Psoas muscle (tissue), 8 donors: ENCODE data around the gene RGS14. TPM values are rescaled to one million over a fixed set of nuclear protein-coding genes. Genes with fewer than 3 reads are reported as not detected.
"Not testable (repeated sequence)": the region's sequence is repeated elsewhere in the genome, so short reads cannot be mapped to it uniquely, and the experiment has no call there.

ENCODE experiments used
- ATAC-seq, 4 donors: fragments of 200-7000 bp; cut with Tn5 transposase; one replicate each; pipeline ENCODE4 v1.9.1; 2020; ENCODE audit warnings: moderate library complexity in 3 of 4, mild to moderate bottlenecking in 2 of 4
- DNase-seq, 2 donors: peaks; one replicate each; pipeline ENCODE4 v3.0.0-alpha.2; 2020
- H3K27ac ChIP-seq: fragments of 200-600 bp; one replicate; pipeline ENCODE4 v1.8.0; 2022
- H3K27me3 ChIP-seq, 3 donors: fragments of 200-600 bp in 1 of 3; one replicate each; pipeline versions ENCODE4 v1.6.1 to v1.8.0; 2013 to 2022; ENCODE audit warnings: low read length in 2 of 3, mild to moderate bottlenecking in 2 of 3, moderate library complexity in 1 of 3; ENCODE audit not compliant: insufficient read depth in 3 of 3
- H3K36me3 ChIP-seq, 2 donors: fragments of 200-600 bp in 1 of 2; one replicate each; pipeline versions ENCODE4 v1.6.1 to v1.8.0; 2013 to 2022; ENCODE audit warnings: low read depth in 1 of 2, mild to moderate bottlenecking in 1 of 2, moderate library complexity in 1 of 2; ENCODE audit not compliant: insufficient read depth in 1 of 2
- H3K4me1 ChIP-seq: fragments of 200-600 bp; one replicate; pipeline ENCODE4 v1.8.0; 2022
- H3K4me3 ChIP-seq: fragments of 200-600 bp; one replicate; pipeline ENCODE4 v1.8.0; 2022; ENCODE audit warnings: mild to moderate bottlenecking
- H3K9me3 ChIP-seq: fragments of 200-600 bp; one replicate; pipeline ENCODE4 v1.8.0; 2022
- WGBS, 3 donors: extraction: QIAGEN DNeasy Blood & Tissue Kit; methylation state at CpG; one replicate each; pipeline versions ENCODE4 v1.1.6 to v1.1.7; 2013; 5-methylcytosine and 5-hydroxymethylcytosine counted together
- intact Hi-C, 2 donors: fragments of 100-400 bp; cut with DNase I; formaldehyde crosslinking; loops; one replicate each; pipeline versions ENCODE4 v1.11.0 to v1.14.2; 2022
- polyA plus RNA-seq, 3 donors: library from polyadenylated mRNA; stranded (reverse); fragments of 200-250 nt; gene quantifications; one replicate each; pipeline ENCODE4 v1.2.3, GENCODE V29; 2013
- total RNA-seq, 4 donors: library from RNA; stranded (reverse); fragmentation: NEBNext Ultra II Directional in 2 of 4; extraction: Animal tissue kit (Norgen Biotek cat#: 25700) in 2 of 4; gene quantifications; one replicate each; pipeline versions ENCODE4 v1.2.1 to v1.2.4, GENCODE V29; 2021 to 2023
- TF ChIP-seq, protein P1 (sequence below): fragments of 200-600 bp; IDR thresholded peaks from one replicate; pipeline ENCODE4 v1.8.0; 2022; ENCODE audit warnings: antibody characterized with exemption
- donor health status: healthy with polysubstance abuse.
- donor health status: DM: no; HTN: no; CAD: no; lungs with moderate emphysema.
- donor health status: Bipolar disorder and iron deficiency.
- donor health status: healthy.
- donor health status: DM: yes; HTN: yes; CAD: no.
- donor health status: DM: no; HTN: no; CAD: no.
- donor health status: DM: no; HTN: no; CAD: no.
- donor health status: DM: yes; HTN: yes; CAD: no.

Gene RGS14
- total and polyA plus RNA-seq, 7 donors, result 3.6 to 23.2 (median 10.0) TPM

DNA sequence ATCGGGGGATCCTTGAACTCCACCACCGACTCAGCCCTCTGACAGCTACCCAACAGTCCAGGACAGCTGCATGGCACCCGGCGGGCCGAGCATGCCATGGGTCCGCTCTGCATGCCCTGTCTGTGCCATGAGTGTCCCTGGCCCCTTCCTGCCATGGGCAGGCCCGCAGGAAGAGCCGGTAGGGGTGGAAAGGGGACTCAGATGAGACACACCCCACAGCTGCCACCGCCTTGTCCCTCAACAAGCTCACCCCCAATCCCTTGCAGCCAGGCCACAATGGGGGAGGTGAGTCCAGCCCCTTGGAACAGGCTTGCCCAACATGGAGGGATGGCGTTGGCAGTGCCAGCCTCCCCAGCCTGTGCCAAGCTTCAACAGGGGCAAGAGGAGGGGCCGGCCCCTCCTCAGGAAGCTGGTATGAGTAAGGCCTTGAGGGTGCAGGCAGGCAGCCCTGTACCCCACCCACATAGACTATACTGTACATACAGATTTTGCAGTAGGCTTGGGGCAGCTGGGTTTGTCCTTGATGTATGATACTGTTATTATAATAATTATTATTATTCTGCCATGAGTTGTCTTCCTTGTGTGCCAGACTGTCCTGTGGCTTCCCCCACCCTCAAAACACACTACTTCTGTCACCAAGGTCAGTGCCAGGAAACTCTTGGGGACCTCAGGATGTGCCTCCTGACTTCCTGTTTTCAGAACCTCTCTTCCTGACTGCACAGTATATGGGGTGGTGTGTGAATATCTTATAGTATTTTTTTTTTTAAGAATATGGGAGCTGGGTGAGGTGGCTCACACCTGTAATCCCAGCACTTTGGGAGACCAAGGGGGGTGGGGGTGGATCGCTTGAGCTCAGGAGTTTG is 14.5 kb downstream of the RGS14 start:
- intact Hi-C loops, result no loop called here
- ATAC-seq (no peak), DNase-seq (no peak)
- Histone ChIP-seq H3K27ac (peak overlapping the region; percentile 65), H3K4me3 (peak overlapping the region; percentile 64), H3K4me1 (peaks cover 31% of the 10 kb centered on the region), H3K27me3 (no peaks in the 10 kb centered on the region), H3K9me3 (no peaks in the 10 kb centered on the region), H3K36me3 (peaks cover 0 to 18% of the 10 kb centered on the region in 2 donors)
- 34 to 58% (median 42%) methylated on average over 12 of the region's 12 CpGs for WGBS, 3 donors
- TF ChIP-seq, protein P1, sequence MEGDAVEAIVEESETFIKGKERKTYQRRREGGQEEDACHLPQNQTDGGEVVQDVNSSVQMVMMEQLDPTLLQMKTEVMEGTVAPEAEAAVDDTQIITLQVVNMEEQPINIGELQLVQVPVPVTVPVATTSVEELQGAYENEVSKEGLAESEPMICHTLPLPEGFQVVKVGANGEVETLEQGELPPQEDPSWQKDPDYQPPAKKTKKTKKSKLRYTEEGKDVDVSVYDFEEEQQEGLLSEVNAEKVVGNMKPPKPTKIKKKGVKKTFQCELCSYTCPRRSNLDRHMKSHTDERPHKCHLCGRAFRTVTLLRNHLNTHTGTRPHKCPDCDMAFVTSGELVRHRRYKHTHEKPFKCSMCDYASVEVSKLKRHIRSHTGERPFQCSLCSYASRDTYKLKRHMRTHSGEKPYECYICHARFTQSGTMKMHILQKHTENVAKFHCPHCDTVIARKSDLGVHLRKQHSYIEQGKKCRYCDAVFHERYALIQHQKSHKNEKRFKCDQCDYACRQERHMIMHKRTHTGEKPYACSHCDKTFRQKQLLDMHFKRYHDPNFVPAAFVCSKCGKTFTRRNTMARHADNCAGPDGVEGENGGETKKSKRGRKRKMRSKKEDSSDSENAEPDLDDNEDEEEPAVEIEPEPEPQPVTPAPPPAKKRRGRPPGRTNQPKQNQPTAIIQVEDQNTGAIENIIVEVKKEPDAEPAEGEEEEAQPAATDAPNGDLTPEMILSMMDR, result no peak

DNA sequence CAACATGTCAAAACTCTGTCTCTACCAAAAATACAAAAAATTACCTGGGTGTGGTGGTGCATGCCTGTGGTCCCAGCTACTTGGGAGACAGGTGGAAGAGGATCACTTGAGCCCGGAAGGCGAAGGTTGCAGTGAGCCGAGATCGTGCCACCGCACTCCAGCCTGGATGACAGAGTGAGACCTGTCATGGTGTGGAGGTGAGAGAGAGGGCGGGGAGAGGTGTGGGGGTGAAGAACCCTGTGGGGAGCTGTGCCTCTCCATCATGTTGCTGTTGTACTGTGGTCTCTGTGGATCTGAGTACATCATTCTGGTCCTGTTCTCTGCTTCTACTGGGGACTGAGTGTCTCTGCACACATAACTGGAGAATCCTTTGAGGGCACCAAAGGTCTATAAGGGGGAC is 15.2 kb downstream of the RGS14 start:
- H3K27me3 ChIP-seq, result no peaks in the 10 kb centered on the region
- TF ChIP-seq, protein P1, result no peak
- H3K27ac ChIP-seq, result no peak overlapping the region
- ATAC-seq (no peak), DNase-seq (no peak)
- intact Hi-C loops, result no loop called here
- 87 to 97% (median 96%) methylated on average over 6 of the region's 6 CpGs for WGBS, 3 donors
- H3K9me3 ChIP-seq, result no peaks in the 10 kb centered on the region
- H3K4me3 ChIP-seq, result no peak overlapping the region
- peaks cover 28% of the 10 kb centered on the region for H3K4me1 ChIP-seq
- peaks cover 0 to 18% of the 10 kb centered on the region in 2 donors for H3K36me3 ChIP-seq

DNA sequence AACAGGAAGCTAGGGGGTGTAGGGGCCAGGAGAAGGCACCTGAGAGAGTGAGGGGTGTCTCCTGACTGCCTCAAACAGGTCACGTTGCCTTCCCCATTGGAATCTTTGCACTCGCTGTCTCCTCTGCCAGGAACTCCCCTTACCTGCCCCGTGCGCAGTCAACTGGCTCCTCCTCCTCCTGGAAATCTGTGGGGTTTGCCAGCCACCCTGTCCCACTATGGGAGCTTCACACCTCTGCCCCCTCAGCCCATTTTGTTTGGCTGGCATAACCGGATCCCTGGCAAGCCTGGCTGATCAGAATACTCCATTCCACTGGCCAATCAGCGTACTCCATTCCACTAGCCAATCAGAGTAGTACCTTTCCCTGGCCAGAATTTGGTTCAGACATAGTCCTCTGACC is 16.1 kb downstream of the RGS14 start:
- peaks cover 28% of the 10 kb centered on the region for H3K4me1 ChIP-seq
- H3K4me3 ChIP-seq, result no peak overlapping the region
- peaks cover 0 to 18% of the 10 kb centered on the region in 2 donors for H3K36me3 ChIP-seq
- WGBS, 3 donors, result 60 to 74% (median 73%) methylated on average over 6 of the region's 6 CpGs
- TF ChIP-seq, protein P1, result no peak
- intact Hi-C loops, result no loop called here
- no peak for DNase-seq
- H3K9me3 ChIP-seq, result no peaks in the 10 kb centered on the region
- H3K27ac ChIP-seq, result no peak overlapping the region
- H3K27me3 ChIP-seq, result no peaks in the 10 kb centered on the region
- ATAC-seq, result no peak

DNA sequence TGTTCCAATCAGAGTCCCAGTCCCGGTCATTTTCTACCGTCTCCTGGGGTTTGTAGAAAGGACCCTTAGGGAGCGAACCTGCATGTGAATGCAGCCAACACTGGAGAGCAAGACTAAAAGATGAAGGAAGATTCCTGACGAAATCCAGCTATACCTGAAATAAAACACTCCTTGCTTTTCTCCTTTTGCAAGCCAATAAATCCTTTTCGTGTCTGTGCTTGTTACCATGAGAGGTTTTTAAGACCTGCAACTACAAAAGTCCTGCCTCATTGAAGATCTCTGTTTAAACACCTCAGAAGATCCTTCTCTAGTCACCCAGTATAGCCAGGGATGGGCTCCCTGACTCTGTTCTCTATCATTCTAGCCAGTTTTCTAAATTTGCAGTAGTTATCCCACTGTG is 16.5 kb downstream of the RGS14 start:
- no peak for DNase-seq
- Histone ChIP-seq H3K27me3 (no peaks in the 10 kb centered on the region), H3K4me1 (peaks cover 26% of the 10 kb centered on the region), H3K4me3 (no peak overlapping the region), H3K36me3 (peaks cover 0 to 18% of the 10 kb centered on the region in 2 donors), H3K27ac (no peak overlapping the region), H3K9me3 (no peaks in the 10 kb centered on the region)
- WGBS, 3 donors, result 73 to 84% (median 80%) methylated on average over 5 of the region's 5 CpGs
- intact Hi-C loops, result no loop called here
- ATAC-seq, result no peak
- TF ChIP-seq, protein P1, result no peak

DNA sequence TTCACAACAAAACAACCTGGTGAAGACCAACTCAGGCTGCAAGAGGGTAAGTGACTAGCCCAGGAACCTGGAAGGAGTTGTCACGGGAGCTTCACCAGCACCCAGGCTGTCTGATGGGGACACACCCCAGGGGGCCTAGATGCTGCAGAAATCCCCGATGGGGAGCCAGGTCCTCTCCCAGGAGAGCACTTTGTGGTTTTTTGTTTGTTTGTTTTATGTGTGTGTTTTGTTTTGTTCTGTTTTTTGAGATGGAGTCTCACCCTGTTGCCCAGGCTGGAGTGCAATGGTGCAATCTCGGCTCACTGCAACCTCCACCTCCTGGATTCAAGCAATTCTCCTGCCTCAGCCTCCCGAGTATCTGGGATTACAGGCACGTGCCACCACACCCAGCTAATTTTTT is 17.8 kb downstream of the RGS14 start:
- peaks cover 0 to 18% of the 10 kb centered on the region in 2 donors for H3K36me3 ChIP-seq
- H3K27me3 ChIP-seq, H3K4me3 ChIP-seq, ATAC-seq, H3K9me3 ChIP-seq, DNase-seq, H3K27ac ChIP-seq, intact Hi-C loops: not testable (repeated sequence)
- H3K4me1 ChIP-seq, result peaks cover 13% of the 10 kb centered on the region
- WGBS, 3 donors, result 70 to 82% (median 82%) methylated on average over 5 of the region's 5 CpGs
